Astrocyte (in vitro differentiated cells and primary cell): ENCODE measurements around the gene PNISR.

ENCODE experiments used
- CTCF ChIP-seq: IDR thresholded peaks from 2 replicates; pipeline ENCODE4 v1.5.1; 2011; ENCODE audit warnings: low read depth, mild to moderate bottlenecking, inconsistent platforms, low read length, moderate library complexity; ENCODE audit not compliant: insufficient read depth
- EZH2 ChIP-seq: IDR thresholded peaks from 2 replicates; pipeline ENCODE4 v1.6.1; 2012; ENCODE audit warnings: mild to moderate bottlenecking, low read length, inconsistent platforms; ENCODE audit not compliant: insufficient read depth

GRCh38 chr6:99350573-99350972, 74.5 kb downstream of the PNISR start:
- TF ChIP-seq CTCF (no peak), EZH2 (no peak)
